NOMO-1 treated with DMSO at 0.1 percent for 48 hours (cell line): ENCODE results near the gene HECW1.

Experiments used
- DNase-seq: peaks from one replicate; lab custom pipeline; 2025; ENCODE audit not compliant: unreplicated experiment; lab: John Stamatoyannopoulos, UW

HECW1 gene

DNA sequence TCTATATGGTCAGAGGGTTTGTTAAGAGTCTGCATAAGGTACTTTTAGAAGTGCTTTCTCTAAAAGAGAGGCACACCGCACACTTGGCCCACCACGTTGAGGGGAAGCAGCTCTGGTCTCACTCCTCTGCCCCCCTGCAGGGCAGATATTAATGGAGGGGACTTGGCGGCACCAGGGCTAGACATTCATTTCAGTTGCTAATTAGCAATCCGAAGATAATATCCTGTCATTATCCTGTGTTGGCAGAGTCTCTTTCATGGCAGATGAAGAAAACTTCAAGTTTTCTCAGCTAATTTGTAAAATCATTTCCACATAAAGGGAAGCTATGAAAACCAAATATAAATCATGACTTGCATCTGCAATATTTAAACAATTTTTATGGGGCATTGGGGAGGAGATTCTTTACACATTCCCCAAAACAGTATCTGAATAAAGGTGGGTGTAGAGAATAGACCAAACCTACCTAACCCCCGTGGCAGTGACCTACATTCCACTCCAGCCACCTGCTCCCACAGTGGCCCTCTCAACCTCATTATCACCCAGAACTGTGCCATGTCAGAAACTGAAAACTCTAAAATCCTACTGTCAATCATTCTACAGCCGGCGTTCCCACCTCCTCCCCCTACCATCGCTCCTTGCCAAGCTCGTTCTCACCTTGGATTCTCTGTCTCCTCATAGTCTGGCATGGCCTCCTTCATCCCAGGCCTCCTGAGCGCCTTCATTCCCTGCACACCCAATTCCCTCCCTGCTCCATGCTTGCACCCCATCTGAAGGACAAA, 416.3 kb downstream of the HECW1 start:
- no peak for DNase-seq

DNA sequence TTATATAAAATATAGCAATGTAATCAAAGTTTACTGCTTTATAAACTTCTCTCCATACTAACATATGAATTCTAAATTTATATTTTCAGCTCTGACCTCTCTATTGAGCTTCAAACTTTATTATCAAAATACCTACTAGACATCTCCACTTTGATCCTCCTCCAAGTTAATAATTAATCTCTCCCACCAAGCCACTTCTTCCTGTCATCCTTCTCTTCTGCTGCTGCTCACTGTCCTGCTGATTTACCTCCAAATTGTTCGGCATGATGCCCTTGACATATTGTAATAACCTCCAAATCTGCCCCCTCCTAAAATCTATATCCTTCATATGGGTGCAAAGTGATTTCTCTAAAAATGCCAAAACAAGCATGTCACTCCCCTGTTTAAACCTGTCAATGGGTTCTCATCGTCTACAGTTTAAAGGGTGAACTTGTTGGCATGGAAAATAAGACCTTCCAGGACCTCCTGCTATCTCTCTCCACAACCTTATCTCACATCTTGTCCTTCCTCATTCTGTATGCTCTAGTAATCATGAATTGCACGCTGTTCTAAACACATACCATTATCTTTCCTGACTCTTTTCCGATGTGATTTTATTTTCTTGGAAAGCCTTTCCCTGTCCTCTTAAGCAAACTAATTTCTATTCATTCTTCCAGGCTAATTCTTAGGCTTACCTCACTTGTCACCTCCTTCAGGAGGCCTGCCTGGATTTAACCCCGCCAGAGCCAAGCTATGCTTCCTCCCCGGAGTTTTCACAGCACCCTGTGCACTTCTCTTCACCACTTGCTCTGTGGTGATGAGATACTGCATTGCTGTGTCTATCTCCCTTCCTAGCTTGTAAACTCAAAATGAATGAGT, 418.3 kb downstream of the HECW1 start:
- DNase-seq = no peak

- no peak for DNase-seq
Observed at GRCh38 chr7:43531700-43532099, 419.3 kb downstream of the HECW1 start.

GRCh38 chr7:43533801-43534479, 421.5 kb downstream of the HECW1 start:
- no peak for DNase-seq

- no peak for DNase-seq
Observed at GRCh38 chr7:43535031-43535451, 422.6 kb downstream of the HECW1 start.

DNA sequence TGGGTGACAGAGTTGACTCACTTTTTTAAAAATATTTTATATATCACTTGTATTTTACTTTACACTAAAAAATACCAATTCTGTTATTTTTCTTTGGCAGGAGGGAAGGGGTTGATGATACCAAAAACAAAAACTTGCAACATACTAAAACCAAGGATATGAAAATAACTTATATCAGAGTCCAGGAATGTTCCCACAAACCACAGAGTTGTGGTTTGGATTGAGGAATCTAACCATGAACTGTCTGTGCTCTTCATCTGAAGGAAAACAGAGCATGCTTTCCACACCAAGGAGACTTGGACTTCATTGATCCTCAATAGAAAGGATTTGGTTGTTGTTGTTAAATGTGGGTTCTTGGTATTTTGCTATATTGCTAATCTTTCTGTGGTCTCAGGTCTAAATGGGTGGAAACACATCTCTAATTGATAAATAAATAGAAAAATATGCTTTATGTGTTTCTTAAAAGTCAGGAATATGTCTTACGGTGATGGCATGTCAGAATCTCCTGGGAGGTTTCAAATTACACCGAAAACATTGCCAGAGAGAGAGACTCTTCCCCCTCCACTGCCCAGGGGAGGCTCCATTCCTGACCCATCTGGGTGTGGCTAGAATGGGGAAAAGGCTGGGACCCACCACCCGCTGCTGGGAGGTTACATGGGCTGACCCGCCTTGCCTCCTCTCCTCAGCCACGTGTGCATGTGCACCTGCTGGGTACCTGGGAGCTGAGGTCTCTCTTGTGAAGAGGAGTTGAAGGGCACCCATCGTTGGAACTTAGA, 423.6 kb downstream of the HECW1 start:
- no peak for DNase-seq

- no peak for DNase-seq
Observed at GRCh38 chr7:43536773-43537172, 424.3 kb downstream of the HECW1 start.

GRCh38 chr7:43537765-43538403, 425.4 kb downstream of the HECW1 start:
- no peak for DNase-seq

GRCh38 chr7:43538404-43538771, 425.9 kb downstream of the HECW1 start:
- no peak for DNase-seq

DNA sequence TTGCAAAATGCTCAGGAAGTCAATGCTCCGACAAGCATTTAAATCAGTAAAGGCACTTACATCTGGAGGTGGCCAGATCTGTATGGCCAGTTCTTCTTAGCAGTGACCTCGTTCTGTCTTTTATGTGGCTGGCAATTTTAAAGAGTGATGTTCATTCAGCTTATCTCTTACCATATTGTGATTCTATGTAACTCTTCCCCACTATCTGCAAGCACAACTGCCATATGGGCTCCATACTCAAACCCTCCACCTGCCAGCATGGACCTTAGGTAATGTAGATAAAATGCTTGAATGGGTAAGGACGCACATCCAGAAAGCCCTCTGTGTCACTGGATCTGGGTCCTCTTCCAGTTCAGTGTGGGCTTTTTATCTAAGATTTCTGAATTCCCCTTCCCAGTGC, 428.0 kb downstream of the HECW1 start:
- DNase-seq = no peak

- DNase-seq = no peak
Observed at GRCh38 chr7:43542716-43543115, 430.3 kb downstream of the HECW1 start.

DNA sequence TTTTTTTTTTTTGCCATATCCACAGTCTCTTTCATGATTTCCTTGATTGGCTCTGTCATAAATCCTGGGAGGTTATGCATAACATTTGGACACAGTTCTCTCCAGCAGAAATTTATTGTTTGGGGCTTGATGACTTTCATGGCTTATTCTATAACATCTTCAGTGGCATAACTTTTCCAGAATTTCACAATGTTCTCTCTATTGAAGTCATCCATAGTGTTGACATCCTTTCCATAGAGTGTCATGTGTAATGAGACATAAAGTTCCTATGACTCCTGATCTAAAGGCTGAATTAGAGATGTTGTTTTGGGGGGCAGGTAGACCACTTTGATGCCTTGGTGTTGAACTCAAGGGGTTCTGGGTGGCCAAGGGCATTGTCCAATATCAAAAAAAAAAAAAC, 433.8 kb downstream of the HECW1 start:
- DNase-seq = no peak

DNA sequence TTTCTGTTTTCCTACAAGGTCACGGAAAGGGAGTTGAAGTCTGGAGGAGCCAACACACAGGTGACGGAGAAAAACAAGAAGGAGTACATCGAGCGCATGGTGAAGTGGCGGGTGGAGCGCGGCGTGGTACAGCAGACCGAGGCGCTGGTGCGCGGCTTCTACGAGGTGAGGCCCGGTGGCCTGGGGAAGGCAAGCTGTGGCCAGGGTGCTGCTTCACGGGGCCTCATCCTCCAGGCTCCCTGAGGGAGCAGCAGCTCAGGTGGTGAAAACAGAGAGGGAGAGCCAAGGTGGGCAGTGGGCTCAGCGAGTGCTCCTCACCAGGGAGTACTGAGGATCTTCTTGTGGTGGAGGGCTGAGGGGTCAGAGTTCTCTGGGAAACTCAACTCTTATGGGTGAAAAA, 438.0 kb downstream of the HECW1 start:
- no peak for DNase-seq

DNA sequence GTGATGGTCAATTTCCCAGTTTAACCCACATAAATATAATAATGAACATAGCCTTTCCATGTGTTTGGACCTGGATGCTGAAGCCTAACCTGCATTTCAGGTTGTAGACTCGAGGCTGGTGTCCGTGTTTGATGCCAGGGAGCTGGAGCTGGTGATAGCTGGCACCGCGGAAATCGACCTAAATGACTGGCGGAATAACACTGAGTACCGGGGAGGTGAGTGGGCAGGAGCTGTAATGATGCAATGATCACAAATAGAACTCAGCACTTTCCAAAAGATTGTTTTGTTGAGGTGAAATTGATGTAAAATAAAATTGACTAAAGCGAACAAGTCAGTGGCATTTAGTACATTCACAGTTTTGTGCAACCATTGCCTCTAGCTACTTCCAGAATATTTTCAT, 439.7 kb downstream of the HECW1 start:
- no peak for DNase-seq

GRCh38 chr7:43553999-43554398, 441.6 kb downstream of the HECW1 start:
- DNase-seq = peak; percentile 36

GRCh38 chr7:43554423-43554822, 442.0 kb downstream of the HECW1 start:
- DNase-seq = no peak

DNA sequence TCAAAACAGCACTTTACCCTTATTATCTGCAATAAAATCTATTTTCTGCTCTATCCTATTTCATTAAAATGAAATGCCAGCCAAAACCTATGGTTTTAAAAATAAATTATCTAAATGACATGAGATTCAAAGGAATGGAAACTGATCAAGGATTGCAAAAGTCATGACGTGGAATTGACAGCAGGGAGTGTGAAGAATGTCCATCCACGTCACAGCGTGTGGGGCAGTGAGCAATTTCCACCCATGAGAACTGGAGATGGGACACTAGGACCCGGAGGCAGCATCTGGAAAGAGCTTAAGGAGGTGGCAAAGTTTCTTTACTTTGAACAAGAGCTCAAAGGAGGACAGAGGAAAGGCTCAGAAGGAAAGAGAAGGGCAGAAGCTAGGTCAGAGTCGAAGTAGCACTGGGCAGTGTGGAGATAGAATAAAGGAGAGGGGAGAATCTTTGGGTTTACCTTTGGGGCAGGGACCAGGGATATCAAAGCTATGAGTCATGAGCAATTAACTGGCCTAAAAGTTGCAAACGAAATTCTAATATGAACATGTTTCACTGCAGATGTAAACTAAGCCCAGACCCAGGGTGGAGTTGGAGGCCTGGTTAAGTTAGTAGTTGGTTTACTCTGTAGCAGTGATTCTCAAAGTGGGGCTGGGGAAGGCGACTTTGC, 445.5 kb downstream of the HECW1 start:
- DNase-seq = no peak

- peak; percentile 50 for DNase-seq
Observed at GRCh38 chr7:43559171-43559945, 446.9 kb downstream of the HECW1 start.

- no peak for DNase-seq
Observed at GRCh38 chr7:43559946-43560335, 447.5 kb downstream of the HECW1 start.
